Measurements from ENCODE around the gene LGR5.
"Not testable (repeated sequence)": the region's sequence is repeated elsewhere in the genome, so short reads cannot be mapped to it uniquely, and the experiment has no call there.

Gene LGR5

DNA sequence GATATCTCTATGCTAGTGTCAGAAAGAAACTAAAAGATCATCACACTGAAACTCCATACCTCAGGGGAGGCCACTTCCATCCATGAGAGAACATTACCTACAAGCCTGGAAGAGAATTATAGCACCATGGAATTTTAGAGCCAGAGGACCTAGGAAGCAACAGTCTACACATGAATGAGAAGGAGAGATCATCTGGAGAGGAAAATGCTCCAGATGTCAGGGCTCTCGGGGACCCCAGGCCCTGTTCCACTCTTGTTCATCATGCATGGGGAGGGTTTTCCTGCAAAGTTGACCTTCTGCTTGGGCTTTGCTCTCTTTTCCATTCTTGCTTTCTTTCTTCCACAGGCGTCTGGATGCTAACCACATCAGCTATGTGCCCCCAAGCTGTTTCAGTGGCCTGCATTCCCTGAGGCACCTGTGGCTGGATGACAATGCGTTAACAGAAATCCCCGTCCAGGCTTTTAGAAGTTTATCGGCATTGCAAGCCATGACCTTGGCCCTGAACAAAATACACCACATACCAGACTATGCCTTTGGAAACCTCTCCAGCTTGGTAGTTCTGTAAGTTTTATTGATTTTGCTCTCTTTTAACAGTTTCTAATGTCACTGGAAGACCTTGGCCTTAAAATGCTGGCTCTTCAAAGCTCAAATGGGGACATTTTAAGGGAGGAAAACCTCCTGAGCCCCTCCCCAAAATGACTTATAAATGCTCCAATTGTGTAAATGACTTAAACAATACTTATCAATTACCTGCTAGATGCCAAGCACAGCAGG is 113.3 kb downstream of the LGR5 start:
- no peak for DNase-seq

DNA sequence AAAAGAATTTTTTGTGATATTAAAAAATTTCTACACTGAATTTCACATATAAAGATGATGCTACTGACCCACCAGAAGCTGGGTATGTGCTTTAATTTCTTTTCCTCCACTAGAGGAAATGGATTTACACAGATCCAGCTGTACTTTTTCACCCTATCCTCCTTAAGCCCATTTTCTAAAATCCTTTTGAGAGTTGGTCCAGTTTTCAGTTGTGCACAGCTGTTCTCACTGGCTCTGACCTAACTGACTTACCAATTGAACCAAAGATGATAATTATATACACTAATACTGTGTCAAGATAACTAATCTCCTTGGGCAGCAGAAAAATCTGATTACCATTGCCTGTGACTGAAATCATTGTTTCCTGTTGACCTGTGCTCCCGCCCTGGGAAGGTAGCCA is 115.6 kb downstream of the LGR5 start:
- no peak for DNase-seq

DNA sequence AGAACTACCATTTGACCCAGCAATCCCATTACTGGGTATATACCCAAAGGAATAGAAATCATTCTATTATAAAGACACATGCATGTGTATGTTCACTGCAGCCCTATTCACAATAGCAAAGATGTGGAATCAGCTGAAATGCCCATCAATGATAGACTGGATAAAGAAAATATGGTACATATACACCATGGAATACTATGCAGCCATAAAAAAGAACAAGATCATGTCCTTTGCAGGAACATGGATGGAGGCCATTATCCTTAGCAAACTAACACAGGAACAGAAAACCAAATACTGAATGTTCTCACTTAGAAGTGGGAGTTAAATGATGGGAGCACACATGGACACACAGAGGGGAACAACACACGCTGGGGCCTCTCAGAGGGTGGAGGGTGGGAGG is 116.2 kb downstream of the LGR5 start:
- DNase-seq, result not testable (repeated sequence)

DNA sequence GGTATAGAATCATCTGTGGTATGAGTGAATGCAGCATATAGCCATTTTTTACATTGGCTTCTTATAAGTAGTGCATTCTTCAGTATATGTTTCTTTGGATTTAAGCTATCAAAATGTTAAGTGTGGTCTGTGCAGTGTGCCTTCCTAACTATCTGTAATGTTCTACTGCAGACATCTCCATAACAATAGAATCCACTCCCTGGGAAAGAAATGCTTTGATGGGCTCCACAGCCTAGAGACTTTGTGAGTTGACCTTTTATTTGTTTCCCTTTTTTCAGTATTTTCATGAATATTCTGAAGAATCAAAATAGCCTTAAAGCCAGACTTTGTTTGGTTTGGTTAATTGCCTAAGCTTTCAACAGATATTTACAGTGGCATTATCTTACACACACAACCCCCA is 116.8 kb downstream of the LGR5 start:
- no peak for DNase-seq

DNA sequence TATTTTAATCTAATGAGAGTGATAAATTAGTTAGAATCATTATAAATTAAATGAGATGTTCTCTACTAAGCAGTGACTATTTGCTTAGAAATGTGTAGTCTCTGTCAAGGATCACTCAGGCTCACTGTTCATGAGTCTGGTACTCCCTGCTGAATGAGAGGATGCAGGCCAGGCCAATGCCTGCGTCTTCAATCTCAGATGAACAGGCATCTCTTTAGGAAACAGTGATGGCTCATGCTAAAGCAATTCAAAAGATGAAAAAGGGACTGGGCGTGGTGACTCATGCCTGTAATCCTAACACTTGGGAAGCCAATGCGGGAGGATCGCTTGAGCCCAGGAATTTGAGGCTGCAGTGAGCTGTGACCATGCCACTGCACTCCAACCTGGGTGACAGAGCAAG is 117.3 kb downstream of the LGR5 start:
- no peak for DNase-seq

DNA sequence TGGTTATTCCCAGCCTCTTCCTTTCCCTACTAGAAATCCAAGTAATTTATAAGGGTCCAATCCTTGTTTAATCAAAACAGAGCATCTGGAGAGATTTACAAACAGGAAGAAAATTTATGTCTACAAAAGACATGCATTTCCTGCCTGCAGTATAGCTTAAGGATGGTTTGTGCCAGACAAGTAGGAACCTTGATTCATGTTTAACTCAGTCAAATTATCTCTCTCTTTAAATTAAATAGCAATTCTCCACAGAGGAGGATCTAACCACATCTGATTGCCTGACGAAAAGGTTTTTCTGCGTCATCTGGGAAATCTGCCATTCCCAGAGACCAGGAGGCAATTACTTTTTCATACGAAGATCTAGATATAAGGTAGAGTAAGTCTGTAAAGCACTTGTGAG is 118.8 kb downstream of the LGR5 start:
- no peak for DNase-seq

DNA sequence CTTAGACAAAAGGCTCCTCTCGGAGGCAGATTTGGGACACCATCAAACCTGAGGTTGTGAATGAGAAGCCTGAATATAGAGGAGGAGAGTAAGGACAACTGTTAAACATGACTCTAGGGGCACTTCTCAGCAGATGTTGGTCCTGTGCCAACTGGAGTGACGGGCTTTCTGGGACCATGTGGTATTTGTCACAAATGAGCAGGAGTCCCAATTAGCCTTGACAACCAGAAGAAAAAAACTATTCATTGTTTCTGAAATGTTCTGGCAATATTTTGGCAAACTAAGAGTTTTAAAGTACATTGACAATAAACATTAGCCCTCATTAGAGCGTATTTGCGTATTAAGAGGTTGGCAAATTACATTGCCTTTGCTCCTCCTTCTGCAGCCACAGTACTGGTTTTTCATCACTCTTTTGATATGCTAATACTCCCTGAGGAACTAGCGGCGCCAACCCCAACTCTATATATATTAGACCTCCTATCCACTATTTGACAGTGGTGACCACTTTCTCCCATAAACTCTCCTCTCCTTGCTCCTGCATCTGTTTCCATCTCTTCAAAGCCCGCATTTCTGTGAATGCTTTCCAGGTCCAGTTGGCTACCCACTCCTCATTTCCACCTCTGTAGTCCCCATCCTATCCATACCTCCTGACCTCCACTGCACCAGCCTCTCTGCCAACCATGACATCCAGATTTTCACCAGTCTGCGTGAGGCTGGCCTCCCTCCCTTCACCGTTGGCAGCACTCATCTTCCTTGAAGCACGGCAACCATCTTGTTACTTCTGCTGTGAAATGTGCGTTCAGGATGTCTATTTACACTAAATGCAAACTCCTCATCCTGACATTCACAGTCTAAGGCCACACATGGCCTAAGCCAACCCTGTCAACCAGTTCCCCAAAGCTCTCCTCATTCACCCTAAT is 123.3 kb downstream of the LGR5 start:
- no peak for DNase-seq

DNA sequence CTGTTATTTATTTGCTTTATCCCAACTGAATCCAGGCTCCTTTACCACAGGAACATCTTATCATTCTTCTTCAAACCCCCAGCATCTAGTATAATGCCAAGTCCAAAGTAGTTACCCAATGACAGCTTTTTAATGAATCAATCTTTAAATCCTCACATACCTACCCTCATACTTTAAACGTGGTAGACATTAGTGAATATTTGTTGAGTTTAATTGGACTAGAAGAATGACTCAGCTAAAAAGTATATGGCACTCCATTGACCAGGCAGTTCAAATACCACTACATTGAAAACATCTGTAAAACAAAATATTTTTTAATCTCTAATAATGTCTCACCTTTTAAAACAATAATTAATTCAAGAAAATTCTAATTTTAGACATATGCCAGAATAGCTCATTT is 125.9 kb downstream of the LGR5 start:
- DNase-seq, result no peak

DNA sequence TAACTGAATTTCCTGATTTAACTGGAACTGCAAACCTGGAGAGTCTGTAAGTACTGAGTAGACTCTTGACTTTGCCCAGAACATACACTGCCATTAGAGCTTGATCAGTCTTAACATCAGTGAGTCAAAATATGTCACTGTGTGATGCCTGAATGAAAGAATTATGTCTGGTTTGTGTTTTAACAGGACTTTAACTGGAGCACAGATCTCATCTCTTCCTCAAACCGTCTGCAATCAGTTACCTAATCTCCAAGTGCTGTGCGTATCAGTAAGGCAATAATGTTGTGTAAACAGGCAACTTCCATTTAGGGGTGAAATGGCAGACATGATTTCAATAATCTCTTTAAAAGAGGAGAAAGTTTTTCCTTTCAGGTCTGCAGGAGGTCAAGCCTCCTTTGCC is 127.1 kb downstream of the LGR5 start:
- DNase-seq, result no peak

DNA sequence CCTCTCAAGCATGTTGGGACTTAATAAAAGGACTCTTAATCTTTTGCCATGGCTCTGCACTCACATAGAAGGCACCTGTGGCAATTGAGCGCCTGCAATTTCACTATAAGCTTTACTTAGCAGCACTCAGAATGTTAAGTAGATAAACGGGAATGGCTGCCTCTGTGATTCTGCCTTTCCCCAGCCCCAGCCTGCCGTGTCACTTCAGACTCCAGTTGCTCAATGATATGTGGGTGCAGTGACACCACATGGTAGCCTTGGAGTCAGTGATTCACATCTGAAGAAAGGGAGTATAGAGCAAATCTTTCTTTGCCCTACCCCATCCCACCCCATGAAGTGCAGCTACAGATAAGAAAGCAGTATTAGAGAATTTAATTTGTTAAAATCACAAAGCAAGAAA is 127.9 kb downstream of the LGR5 start:
- DNase-seq, result no peak

DNA sequence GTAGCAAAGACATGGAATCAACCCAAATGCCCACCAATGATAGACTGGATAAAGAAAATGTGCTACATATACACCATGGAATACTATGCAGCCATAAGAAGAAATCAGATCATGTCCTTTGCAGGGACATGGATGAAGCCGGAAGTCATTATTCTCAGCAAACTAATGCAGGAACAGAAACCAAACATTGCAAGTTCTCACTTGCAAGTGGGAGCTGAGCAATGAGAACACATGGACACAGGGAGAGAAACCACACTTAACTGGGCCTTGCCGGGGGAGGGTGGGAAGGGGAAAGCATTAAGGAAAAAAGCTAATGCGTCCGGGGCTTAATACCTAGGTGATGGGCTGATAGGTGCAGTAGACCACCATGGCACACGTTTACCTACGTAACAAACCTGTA is 130.3 kb downstream of the LGR5 start:
- DNase-seq, result not testable (repeated sequence)

DNA sequence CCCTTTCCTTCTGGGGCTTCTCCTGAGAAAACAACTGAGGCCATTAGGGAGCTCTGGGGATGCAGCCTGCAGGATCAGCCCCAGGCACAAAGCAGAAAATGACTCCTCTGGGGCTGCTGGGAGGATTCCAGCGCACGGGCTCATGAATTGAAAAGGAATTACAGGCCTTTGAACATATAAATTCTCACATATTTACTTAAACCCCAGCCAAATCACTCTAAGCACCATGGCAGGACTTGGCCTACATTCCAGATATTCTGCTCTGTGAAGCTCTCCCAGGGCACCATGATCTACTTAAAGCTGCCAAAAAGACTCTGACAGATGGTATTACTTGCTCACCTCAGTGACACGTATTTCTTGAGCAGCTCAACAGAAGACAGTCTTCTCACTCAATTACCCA is 136.9 kb downstream of the LGR5 start:
- DNase-seq, result no peak

DNA sequence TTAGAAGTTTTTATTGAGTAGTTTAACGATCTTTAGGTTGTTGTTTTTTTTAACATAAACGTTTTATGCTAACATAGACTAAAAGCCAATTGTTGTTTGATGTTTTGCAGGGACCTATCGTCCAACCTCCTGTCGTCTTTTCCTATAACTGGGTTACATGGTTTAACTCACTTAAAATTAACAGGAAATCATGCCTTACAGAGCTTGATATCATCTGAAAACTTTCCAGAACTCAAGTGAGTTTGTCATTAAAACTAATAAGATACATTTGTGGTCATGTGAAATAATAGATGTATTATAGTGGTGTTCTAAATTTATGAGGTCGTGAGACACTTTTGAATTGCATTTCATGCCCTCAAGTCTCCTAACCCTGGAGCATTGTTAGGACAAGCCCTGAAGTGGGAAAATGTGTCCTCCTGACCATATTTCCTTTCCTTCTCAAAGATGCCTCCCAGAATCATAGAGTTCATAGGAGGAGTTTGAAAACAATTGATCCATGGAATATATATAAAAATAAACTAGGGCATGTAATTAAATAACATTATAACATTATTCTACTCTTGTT is 139.2 kb downstream of the LGR5 start:
- no peak for DNase-seq

DNA sequence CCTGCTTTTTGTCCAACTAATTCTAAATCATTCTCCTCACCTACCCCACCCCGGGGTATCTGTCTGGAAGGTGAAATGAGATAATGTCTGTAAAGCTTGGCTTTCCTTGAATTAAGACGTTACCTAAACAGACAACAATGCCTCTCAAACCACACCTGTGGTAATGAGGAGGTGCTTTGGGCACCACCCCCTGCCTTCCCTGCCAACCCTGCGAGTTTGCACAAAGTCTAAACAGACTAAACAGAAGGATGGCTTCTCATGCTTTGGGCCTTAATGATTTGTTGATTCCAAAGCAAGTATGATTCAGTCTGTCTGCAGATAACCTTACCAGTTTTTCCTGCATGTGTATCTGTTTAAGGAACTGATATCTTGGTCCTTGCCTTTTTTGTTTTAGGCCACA is 141.6 kb downstream of the LGR5 start:
- no peak for DNase-seq

DNA sequence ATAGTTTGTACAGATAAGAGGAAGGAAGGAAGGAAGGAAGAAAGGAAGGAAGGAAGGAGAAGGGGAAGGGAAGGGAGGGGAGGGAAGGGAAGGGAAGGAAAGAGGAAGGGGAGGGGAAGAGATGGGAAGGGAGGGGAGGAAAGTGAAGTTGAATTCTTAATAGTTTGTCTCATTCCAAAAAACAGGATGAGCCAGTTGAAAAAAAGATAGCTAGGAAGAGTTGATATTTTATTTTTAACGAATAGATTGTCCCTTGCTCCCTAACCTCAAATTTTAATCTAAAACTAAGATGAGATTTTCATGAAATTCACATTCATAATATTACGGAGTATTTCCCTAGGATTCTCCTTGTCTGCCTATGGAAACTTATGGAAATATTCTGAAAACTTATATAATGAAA is 143.3 kb downstream of the LGR5 start:
- DNase-seq, result no peak

DNA sequence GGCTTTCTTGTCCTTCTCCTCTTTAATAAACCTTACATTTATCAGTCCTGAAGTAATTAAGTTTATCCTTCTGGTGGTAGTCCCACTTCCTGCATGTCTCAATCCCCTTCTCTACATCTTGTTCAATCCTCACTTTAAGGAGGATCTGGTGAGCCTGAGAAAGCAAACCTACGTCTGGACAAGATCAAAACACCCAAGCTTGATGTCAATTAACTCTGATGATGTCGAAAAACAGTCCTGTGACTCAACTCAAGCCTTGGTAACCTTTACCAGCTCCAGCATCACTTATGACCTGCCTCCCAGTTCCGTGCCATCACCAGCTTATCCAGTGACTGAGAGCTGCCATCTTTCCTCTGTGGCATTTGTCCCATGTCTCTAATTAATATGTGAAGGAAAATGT is 144.8 kb downstream of the LGR5 start:
- no peak for DNase-seq

DNA sequence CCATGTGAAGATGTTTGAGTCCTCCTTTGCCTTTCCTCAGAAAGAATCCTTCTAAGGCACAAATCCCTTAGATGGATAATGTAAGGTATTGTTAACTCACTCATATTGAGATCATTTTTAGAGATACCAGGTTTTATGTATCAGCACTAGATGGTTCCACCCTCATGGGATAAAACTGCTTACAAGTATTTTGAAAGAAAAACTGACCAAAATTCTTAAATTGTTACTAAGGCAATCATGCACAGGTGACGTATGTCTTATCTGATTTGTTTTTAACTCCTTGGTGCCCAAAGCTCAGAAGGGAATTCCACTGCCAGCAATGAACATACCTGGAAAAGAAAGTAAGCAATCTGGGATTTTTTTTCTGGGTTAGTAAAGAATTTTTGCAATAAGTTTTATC is 145.6 kb downstream of the LGR5 start:
- DNase-seq, result no peak

DNA sequence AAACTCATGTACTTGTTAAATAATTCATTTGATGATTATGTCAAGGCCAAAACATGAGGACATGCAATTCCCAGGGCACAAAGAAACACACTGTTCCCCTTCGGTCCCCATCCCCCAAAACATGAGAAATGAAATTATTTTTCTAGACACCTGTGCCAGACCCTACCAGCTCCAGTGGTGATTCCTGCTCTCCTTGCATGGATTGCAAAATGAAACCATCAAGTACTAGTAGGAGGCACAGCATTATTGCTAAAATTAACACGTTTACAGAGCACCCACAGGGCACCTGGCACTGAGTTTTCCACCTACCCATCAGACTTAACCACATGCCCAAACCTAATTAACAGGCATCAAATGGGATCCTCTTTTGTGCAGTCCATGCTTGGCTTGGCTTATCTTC is 147.4 kb downstream of the LGR5 start:
- DNase-seq, result no peak

DNA sequence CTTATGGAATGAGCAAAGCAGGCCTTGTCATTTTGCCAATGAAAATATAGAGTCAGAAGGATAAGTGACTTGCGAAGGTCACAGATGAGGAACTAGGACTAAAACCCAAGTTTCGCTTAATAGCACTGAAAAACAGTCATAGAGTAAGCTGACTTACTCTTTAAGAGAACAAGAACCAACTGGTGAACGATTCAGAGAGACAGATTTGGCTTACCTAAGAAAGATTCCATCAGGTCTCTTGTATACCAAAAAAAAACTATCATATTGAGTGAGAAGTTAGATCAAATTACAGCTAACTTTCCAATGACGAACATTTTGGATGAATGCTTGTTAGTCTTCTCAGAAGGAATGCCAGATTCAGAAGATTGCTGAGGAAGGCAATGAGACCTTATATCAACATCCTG is 149.9 kb downstream of the LGR5 start:
- DNase-seq, result no peak

DNA sequence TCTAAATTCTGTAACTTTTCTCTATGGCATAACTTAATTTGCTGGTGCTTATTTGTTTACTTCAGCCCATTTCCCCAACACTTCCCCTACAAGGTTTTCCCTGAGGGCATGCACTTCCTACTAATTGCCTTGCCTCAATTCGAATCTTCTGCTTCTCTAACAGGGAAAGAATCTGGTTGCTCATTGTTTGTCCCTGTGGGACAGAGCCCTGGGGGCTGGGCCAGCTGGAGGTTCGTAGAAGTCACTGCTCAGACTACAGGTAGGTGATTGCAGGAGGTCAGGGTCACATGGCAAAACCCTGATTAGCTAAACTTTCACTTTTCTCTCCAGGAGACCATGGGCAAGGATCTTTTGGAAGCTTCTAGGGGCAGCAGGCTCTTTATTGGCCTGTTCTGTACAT is 152.0 kb downstream of the LGR5 start:
- DNase-seq, result no peak

DNA sequence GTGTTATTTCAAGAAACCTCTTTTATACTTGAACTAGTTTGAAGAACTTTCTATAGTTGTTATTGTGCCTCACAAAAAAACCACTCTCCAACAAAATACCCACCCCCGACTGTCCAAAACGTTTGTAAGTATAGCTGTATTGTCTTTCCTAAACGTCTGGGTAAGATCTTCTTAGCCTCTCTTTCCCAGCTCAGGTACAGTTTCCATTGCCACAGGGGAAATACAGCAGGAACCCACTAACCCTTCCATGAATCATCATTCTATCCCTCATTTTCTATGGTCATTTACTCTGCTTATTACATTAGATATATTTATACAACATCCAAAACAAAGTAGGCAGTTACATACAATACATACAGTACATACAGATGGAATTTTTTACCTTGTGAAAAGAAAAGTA is 153.2 kb downstream of the LGR5 start:
- DNase-seq, result no peak

DNA sequence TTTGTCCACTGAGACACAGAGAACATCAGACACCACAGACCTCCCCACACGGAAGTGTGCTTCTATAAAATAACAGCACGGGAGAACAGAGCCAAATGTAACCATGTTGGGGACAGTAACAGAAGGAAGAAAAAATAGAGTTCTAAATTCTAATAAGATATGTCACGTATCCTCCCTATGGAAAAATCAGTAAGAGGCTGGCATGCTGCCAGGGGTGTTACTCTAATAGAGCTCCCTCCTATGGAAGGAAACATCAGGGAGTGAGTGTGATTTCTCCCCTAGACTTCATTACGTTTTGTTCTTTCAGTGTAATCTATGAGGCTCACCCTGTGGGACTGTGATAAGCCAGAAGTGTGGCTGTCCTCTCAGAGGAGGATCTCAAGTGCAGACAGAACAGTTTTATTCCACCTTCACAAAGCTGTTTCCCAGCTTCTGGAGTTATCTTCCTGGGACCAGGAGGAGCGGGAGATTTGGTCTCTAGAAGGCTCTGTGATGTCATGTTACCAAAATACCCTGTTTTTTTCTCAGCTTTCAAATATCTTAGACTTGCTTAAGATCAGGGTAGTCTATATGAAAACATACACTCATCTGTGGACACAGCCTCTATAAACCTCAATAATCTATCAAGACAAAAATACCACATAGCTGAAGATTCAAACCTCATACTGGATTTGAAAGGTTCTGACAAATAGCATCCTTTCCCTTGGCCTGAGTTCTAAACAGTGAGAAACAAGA is 154.8 kb downstream of the LGR5 start:
- DNase-seq, result no peak

DNA sequence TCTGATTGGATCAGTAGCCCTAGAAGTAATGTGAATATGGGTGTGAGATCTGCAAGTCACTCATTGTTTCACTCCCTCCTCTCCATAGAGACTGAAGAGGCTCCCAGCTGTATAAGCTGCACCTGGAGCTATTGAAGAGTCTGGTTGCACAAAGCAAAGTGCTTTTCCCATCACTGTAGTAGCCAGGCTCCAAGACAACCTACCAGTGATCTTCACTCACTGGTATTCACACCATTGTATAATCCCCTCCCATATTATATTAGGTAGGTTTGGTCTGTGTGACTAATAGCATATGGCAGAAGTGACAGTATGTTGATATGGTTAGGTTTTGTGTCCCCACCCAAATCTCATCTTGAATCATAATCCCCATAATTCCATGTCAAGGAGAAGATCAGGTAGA is 159.6 kb downstream of the LGR5 start:
- peak; percentile 38 for DNase-seq

All from NCI-H345 (cell line).